ENCODE results near the gene GNAI3. TPM values are rescaled to one million over a fixed set of nuclear protein-coding genes. Genes with fewer than 3 reads are reported as not detected.

Gene GNAI3
- total RNA-seq, 1 donor from 2014 or later: 8.7 TPM

DNA sequence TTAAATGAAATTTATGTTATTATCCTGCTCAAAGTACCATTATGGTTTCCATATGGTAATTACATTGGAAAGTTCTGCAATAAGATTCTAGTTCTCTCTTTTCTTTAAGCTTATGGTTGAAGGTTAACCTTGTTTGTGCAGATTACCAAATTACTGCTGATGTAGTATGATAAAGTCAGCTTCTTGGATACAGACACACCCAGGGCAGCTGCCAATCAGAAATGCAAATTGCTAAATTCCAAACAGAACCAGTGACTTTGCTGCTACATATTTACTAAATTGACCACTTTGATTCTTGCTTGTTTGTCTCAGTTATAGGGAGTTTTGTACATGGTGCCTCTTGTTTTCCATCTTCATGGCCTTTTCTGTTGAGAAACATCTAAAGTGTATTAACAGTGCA, 44.5 kb downstream of the GNAI3 start:
- DNase-seq (ENCODE audit: low read depth in 2 of 2): no peak

- DNase-seq (ENCODE audit: low read depth in 2 of 2): peak in 1 of 2 donors; percentile 41
These were observed 47.1 kb downstream of the GNAI3 start for GRCh38 chr1:109595531-109595930.

GRCh38 chr1:109598156-109598555, 49.7 kb downstream of the GNAI3 start:
- DNase-seq (ENCODE audit: low read depth in 2 of 2): no peak

DNA sequence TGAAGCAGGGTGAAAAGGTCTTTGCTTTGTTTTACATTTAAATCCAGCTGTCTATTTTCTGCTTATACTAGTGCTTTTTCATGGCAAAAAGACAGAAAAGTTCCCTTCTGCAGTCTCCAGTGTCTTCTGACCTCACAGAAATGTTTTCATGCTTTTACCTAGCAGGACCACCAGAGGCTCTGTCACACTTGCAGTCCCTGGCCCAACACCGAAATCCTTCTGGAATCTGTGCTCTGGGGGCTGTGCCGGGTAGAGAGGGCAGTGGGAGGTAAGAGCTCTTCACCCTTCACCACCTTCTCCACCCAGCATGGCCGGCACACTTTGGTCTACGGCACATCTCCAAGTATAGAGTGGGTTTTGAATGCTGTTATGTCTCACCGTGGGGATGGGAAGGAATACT, 50.2 kb downstream of the GNAI3 start:
- peak in 1 of 2 donors; percentile 29 for DNase-seq (ENCODE audit: low read depth in 2 of 2)

DNA sequence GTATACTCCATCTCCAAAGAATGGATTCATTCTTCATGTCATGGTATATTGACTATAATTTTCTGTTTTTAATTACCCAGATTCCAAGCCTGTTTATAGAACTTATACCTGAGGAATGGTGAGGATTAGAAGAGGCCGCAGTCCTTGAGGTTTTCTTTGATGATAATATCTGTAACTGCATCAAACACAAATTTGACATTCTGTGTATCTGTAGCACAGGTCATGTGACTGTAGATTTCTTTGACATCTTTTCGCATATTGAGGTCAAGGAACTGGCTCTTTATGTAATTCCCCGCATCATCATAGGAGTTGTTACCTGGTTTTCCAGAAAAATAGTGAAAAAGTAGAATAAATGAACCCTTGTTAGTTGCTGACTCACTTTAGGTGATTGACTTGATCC, 54.8 kb downstream of the GNAI3 start:
- no peak for DNase-seq (ENCODE audit: low read depth in 2 of 2)

GRCh38 chr1:109605381-109605780, 57.0 kb downstream of the GNAI3 start:
- no peak for DNase-seq (ENCODE audit: low read depth in 2 of 2)

- no peak for DNase-seq (ENCODE audit: low read depth in 2 of 2)
These were observed 61.5 kb downstream of the GNAI3 start for GRCh38 chr1:109609881-109610280.

GRCh38 chr1:109610609-109611307, 62.3 kb downstream of the GNAI3 start:
- DNase-seq (ENCODE audit: low read depth in 2 of 2): no peak

- no peak for DNase-seq (ENCODE audit: low read depth in 2 of 2)
These were observed 63.0 kb downstream of the GNAI3 start for GRCh38 chr1:109611308-109611990.

- peak; percentile 33 to 43 for DNase-seq (ENCODE audit: low read depth in 2 of 2)
These were observed 65.1 kb downstream of the GNAI3 start for GRCh38 chr1:109613361-109614147.

DNA sequence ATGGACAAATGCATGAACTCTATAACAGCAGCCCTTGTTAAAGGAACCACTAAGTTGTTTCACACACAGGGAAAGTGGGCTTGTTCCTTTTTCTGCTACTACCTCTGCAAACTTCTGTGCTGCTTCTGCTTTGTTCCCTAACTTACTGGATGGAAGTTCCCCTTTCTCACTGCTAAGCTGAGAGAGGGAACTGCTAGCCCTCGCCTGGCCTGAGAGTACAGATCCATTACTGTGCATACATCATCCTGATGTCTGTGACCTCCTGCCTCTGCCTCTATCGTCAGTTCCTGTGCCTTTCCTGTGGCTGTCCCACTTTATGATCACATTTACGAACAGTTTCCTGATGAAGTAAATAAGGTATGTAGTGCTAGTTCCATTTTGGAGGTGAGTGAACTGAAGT, 67.5 kb downstream of the GNAI3 start:
- DNase-seq (ENCODE audit: low read depth in 2 of 2): peak; percentile 89 to 94

DNA sequence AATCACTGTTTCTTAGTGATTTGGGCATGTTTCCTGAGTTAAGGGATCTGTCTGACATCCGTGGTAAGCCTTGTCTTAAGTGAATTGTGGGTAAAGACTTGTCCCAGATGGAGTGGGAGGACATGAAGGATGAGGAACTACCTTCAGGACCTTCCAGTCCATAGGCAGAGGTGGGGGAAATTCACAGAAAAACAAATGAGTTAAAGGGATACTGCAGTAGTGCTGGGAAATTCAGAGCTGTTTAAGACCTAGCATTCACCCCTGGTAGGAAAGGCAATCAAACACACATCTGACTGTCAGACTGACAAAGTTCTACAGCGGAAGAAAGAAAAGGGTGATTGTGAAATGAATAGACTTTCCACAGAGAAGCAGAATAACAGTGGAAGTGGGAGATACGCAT, 68.0 kb downstream of the GNAI3 start:
- peak; percentile 13 to 27 for DNase-seq (ENCODE audit: low read depth in 2 of 2)

GRCh38 chr1:109617291-109617801, 68.9 kb downstream of the GNAI3 start:
- peak; percentile 86 to 93 for DNase-seq (ENCODE audit: low read depth in 2 of 2)

GRCh38 chr1:109618661-109619575, 70.5 kb downstream of the GNAI3 start:
- no peak for DNase-seq (ENCODE audit: low read depth in 2 of 2)

GRCh38 chr1:109619576-109620400, 71.4 kb downstream of the GNAI3 start, which contains the start of the genes AMPD2 and GNAT2:
Gene AMPD2 (plus strand): TSS chr1:109619837. CDS start chr1:109621176, 1,339 bp downstream.
Gene GNAT2 (minus strand): TSS chr1:109619616. CDS start chr1:109612870, 6,746 bp downstream.
- DNase-seq (ENCODE audit: low read depth in 2 of 2): peak; percentile 53 to 82

DNA sequence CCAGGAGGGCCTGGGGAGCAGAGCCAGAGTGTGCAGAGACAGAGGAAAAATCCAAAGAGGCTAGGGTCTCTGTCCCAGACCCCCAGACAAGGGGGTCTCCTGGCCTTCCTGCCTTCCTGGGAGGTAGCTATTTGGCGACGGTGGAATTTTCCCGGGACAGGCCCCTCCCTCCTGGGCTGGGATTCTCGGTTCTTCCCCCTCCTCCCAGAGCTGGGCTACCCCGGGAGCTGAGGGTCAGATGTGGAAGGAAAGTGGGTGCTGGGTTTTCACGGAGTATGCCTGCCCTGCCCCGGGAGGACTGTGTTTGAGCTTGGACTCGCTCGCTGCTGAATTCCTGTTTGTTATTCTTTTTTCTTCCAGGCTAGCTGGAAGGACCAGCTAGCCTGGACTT, 72.0 kb downstream of the GNAI3 start:
- peak; percentile 48 to 58 for DNase-seq (ENCODE audit: low read depth in 2 of 2)

GRCh38 chr1:109620841-109621286, 72.4 kb downstream of the GNAI3 start:
- DNase-seq (ENCODE audit: low read depth in 2 of 2): peak; percentile 97

- DNase-seq (ENCODE audit: low read depth in 2 of 2): peak; percentile 21 to 28
These were observed 73.1 kb downstream of the GNAI3 start for GRCh38 chr1:109621379-109622136.
